CD14-positive monocyte (primary cell): ENCODE data around the gene ITGAL. TPM values are rescaled to one million over a fixed set of nuclear protein-coding genes. Genes with fewer than 3 reads are reported as not detected.
"Not testable (repeated sequence)": the region's sequence is repeated elsewhere in the genome, so short reads cannot be mapped to it uniquely, and the experiment has no call there.

Source experiments
- DNase-seq, 3 donors: peaks; one replicate each; pipeline ENCODE4 v3.0.0-alpha.2; 2011 to 2022
- H2AFZ ChIP-seq: 2 replicates; pipeline ENCODE4 v1.6.0; 2012; ENCODE audit warnings: mild to moderate bottlenecking, low read depth, low read length, inconsistent platforms; ENCODE audit not compliant: insufficient read depth, poor library complexity, severe bottlenecking
- H3K27ac ChIP-seq, 2 donors: 1 replicate in 1 of 2; 2 replicates in 1 of 2; pipeline ENCODE4 v1.5.1; 2012 to 2013; ENCODE audit warnings: low read length in 2 of 2, control low read depth in 1 of 2, inconsistent platforms in 1 of 2, low read depth in 1 of 2, mild to moderate bottlenecking in 1 of 2
- H3K27me3 ChIP-seq, 2 donors: one replicate each; pipeline versions ENCODE4 v1.6.0 to v1.6.1; 2011 to 2013; ENCODE audit warnings: low read length in 2 of 2; ENCODE audit not compliant: control insufficient read depth in 2 of 2, insufficient read depth in 2 of 2
- H3K36me3 ChIP-seq, 2 donors: replicated peaks in 1 of 2; 1 replicate in 1 of 2; 2 replicates in 1 of 2; pipeline versions ENCODE4 v1.5.1 to v1.6.1; 2012 to 2013; ENCODE audit warnings: low read length in 2 of 2, control low read depth in 1 of 2, inconsistent platforms in 1 of 2, mild to moderate bottlenecking in 1 of 2; ENCODE audit not compliant: insufficient read depth in 2 of 2, control insufficient read depth in 1 of 2
- H3K4me1 ChIP-seq, 2 donors: 1 replicate in 1 of 2; 2 replicates in 1 of 2; pipeline versions ENCODE4 v1.5.1 to v1.6.1; 2012 to 2013; ENCODE audit warnings: low read length in 2 of 2, control low read depth in 1 of 2, inconsistent platforms in 1 of 2, mild to moderate bottlenecking in 1 of 2, moderate library complexity in 1 of 2; ENCODE audit not compliant: insufficient read depth in 2 of 2, control insufficient read depth in 1 of 2
- H3K4me2 ChIP-seq: replicated peaks from 2 replicates; pipeline ENCODE3; 2012; ENCODE audit warnings: low read length, moderate library complexity, mild to moderate bottlenecking; ENCODE audit not compliant: poor library complexity, severe bottlenecking; ENCODE audit errors: extremely low read depth
- H3K4me3 ChIP-seq, 3 experiments: fragments of 200-600 bp in 1 of 3; sonication (generic) in 1 of 3; replicated peaks in 1 of 3; 1 replicate in 2 of 3; 2 replicates in 1 of 3; pipeline ENCODE4 v1.5.1; 2011 to 2013; ENCODE audit warnings: low read length in 3 of 3, mild to moderate bottlenecking in 3 of 3, control low read depth in 2 of 3, low read depth in 2 of 3, inconsistent platforms in 1 of 3, moderate library complexity in 1 of 3
- H3K79me2 ChIP-seq: 2 replicates; pipeline ENCODE4 v1.6.0; 2012; ENCODE audit warnings: mild to moderate bottlenecking, control low read depth, inconsistent platforms, low read length, moderate library complexity; ENCODE audit not compliant: insufficient read depth
- H3K9ac ChIP-seq: 2 replicates; pipeline ENCODE4 v1.6.0; 2017; ENCODE audit warnings: low read length, mild to moderate bottlenecking; ENCODE audit not compliant: insufficient read depth, poor library complexity, severe bottlenecking
- H3K9me3 ChIP-seq, 2 donors: replicated peaks in 1 of 2; 1 replicate in 1 of 2; 2 replicates in 1 of 2; pipeline versions ENCODE4 v1.5.1 to v1.6.1; 2012 to 2013; ENCODE audit warnings: low read length in 2 of 2, control low read depth in 1 of 2; ENCODE audit not compliant: control insufficient read depth in 1 of 2, insufficient read depth in 1 of 2
- H4K20me1 ChIP-seq: 2 replicates; pipeline ENCODE4 v1.6.0; 2012; ENCODE audit warnings: mild to moderate bottlenecking, low read length, control low read depth, moderate library complexity; ENCODE audit not compliant: insufficient read depth
- H3K27ac Mint-ChIP-seq, 7 donors: one replicate each; pipeline ENCODE4 v1.8.0; 2020; ENCODE audit warnings: mild to moderate bottlenecking in 7 of 7, mixed read lengths in 7 of 7, moderate library complexity in 6 of 7, inconsistent platforms in 2 of 7
- H3K27me3 Mint-ChIP-seq, 3 donors: one replicate each; pipeline ENCODE4 v1.8.0; 2021 to 2022; ENCODE audit warnings: low read depth in 3 of 3, mild to moderate bottlenecking in 3 of 3, mixed read lengths in 3 of 3, moderate library complexity in 3 of 3, inconsistent platforms in 1 of 3
- H3K36me3 Mint-ChIP-seq, 2 donors: one replicate each; pipeline ENCODE4 v1.8.0; 2020; ENCODE audit warnings: mixed read lengths in 2 of 2, inconsistent platforms in 1 of 2, mild to moderate bottlenecking in 1 of 2
- H3K4me1 Mint-ChIP-seq: one replicate; pipeline ENCODE4 v1.8.0; 2020; ENCODE audit warnings: mild to moderate bottlenecking, mixed read lengths
- H3K4me3 Mint-ChIP-seq, 2 donors: one replicate each; pipeline ENCODE4 v1.8.0; 2020; ENCODE audit warnings: mild to moderate bottlenecking in 2 of 2, mixed read lengths in 2 of 2, moderate library complexity in 1 of 2
- H3K9me3 Mint-ChIP-seq, 7 donors: one replicate each; pipeline ENCODE4 v1.8.0; 2020 to 2022; ENCODE audit warnings: mixed read lengths in 7 of 7, mild to moderate bottlenecking in 6 of 7, moderate library complexity in 6 of 7, inconsistent platforms in 2 of 7
- CTCF ChIP-seq: fragments of 200-600 bp; IDR thresholded peaks from one replicate; pipeline ENCODE4 v1.8.0; 2022; ENCODE audit warnings: antibody characterized with exemption, mild to moderate bottlenecking
- WGBS: methylation state at CpG from one replicate; pipeline ENCODE4 v1.1.5; 2013; ENCODE audit warnings: missing lambda C conversion rate; ENCODE audit not compliant: insufficient coverage; 5-methylcytosine and 5-hydroxymethylcytosine counted together
- intact Hi-C, 2 donors: fragments of 100-400 bp; cut with micrococcal nuclease; formaldehyde crosslinking; loops; one replicate each; pipeline versions ENCODE4 v1.15.0 to v1.15.1; 2023
- polyA plus RNA-seq, 3 donors: library from polyadenylated mRNA; depleted of rRNA in 1 of 3; unstranded in 2 of 3; stranded (reverse) in 1 of 3; fragments of 300-500 nt in 2 of 3; fragments of >200 nt in 1 of 3; fragmentation: Illumina TruSeq in 2 of 3; gene quantifications; 1 replicate in 2 of 3; 2 replicates in 1 of 3; pipeline ENCODE4 v1.2.3, GENCODE V29; 2012 to 2021

The ITGAL gene
- polyA plus RNA-seq, 3 donors, result 56.8 to 474 (median 109) TPM

GRCh38 chr16:30535106-30535776, 62.7 kb downstream of the ITGAL start:
- Histone ChIP-seq H3K27me3 (no peaks in the 10 kb centered on the region), H3K9ac (peak overlapping the region; percentile 82), H3K4me2 (peak overlapping the region; percentile 88), H3K36me3 (peaks cover 21 to 28% of the 10 kb centered on the region in 2 donors), H3K79me2 (peaks cover 41% of the 10 kb centered on the region), H3K9me3 (no peaks in the 10 kb centered on the region), H3K27ac (peak overlapping the region; percentile 76 to 80), H3K4me3 (peak overlapping the region; percentile 71 to 91 (median 87)), H4K20me1 (no peaks in the 10 kb centered on the region), H2AFZ (peak overlapping the region; percentile 88), H3K4me1 (peaks cover 28 to 35% of the 10 kb centered on the region in 2 donors)
- Mint-ChIP-seq H3K27ac (peak overlapping the region; percentile 87 to 94 (median 91)), H3K9me3 (no peaks in the 10 kb centered on the region), H3K4me3 (peak overlapping the region; percentile 90 to 97), H3K27me3 (peaks cover 0 to 6% (median 2%) of the 10 kb centered on the region in 3 donors), H3K4me1 (peaks cover 34% of the 10 kb centered on the region), H3K36me3 (peaks cover 20 to 30% of the 10 kb centered on the region in 2 donors)
- intact Hi-C loops, result loop anchor here (1.0 to 5.0 kb wide), 4 partner anchors 8 to 37 kb away; partner anchors contain the start of genes ZNF688 (in 1 of the 2) and ZNF764 (in 1 of the 2)
- 0% methylated on average over 13 of the region's 18 CpGs for WGBS
- DNase-seq, result no peak
- no peak for TF ChIP-seq CTCF

- peak overlapping the region; percentile 87 to 94 (median 91) for H3K27ac Mint-ChIP-seq
- Histone ChIP-seq H3K4me3 (peak overlapping the region; percentile 71 to 91 (median 87)), H3K36me3 (peaks cover 18 to 23% of the 10 kb centered on the region in 2 donors), H3K9me3 (no peaks in the 10 kb centered on the region), H3K4me1 (peaks cover 28 to 35% of the 10 kb centered on the region in 2 donors), H2AFZ (peak overlapping the region; percentile 88), H3K79me2 (peaks cover 37% of the 10 kb centered on the region), H3K27me3 (no peaks in the 10 kb centered on the region), H4K20me1 (no peaks in the 10 kb centered on the region), H3K27ac (peak overlapping the region; percentile 76 to 80), H3K9ac (no peak overlapping the region), H3K4me2 (peak overlapping the region; percentile 88)
- TF ChIP-seq CTCF, result peak; percentile 43
- H3K9me3 Mint-ChIP-seq, result no peaks in the 10 kb centered on the region
- peaks cover 15 to 27% of the 10 kb centered on the region in 2 donors for H3K36me3 Mint-ChIP-seq
- intact Hi-C loops, result loop anchor here (1.0 to 5.0 kb wide), 4 partner anchors 8 to 37 kb away; partner anchors contain the start of genes ZNF688 (in 1 of the 2) and ZNF764 (in 1 of the 2)
- peaks cover 34% of the 10 kb centered on the region for H3K4me1 Mint-ChIP-seq
- DNase-seq, result peak; percentile 50 to 59 (median 55)
- peaks cover 0 to 6% (median 2%) of the 10 kb centered on the region in 3 donors for H3K27me3 Mint-ChIP-seq
- 0% methylated on average over 6 of the region's 12 CpGs for WGBS
- H3K4me3 Mint-ChIP-seq, result peak overlapping the region; percentile 90 to 97
Measured at GRCh38 chr16:30535777-30536190, 63.2 kb downstream of the ITGAL start.

GRCh38 chr16:30536391-30537024, 64.0 kb downstream of the ITGAL start:
- Histone ChIP-seq H3K4me1 (peaks cover 28 to 35% of the 10 kb centered on the region in 2 donors), H3K4me3 (peak overlapping the region in 1 of 3 experiments; percentile 87), H3K79me2 (peaks cover 37% of the 10 kb centered on the region), H3K4me2 (peak overlapping the region; percentile 88), H3K36me3 (peaks cover 11 to 16% of the 10 kb centered on the region in 2 donors)
- WGBS, result 66% methylated on average over 7 of the region's 13 CpGs
- not testable (repeated sequence) for H3K9ac ChIP-seq, H3K4me3 Mint-ChIP-seq, H3K27ac ChIP-seq, H3K27me3 Mint-ChIP-seq, H4K20me1 ChIP-seq, H3K9me3 ChIP-seq, H3K9me3 Mint-ChIP-seq, H3K27me3 ChIP-seq, H2AFZ ChIP-seq
- H3K27ac Mint-ChIP-seq, result peak overlapping the region in 5 of 7 donors; percentile 6 to 92 (median 71)
- DNase-seq, result peak in 2 of 3 donors; percentile 31 to 56
- peaks cover 34% of the 10 kb centered on the region for H3K4me1 Mint-ChIP-seq
- peaks cover 8 to 20% of the 10 kb centered on the region in 2 donors for H3K36me3 Mint-ChIP-seq
- intact Hi-C loops, result loop anchor here in 1 of 2 donors (5.0 kb wide), 1 partner anchor 36 kb away; the partner anchor contains the start of gene ZNF688
